Measurements from ENCODE around the gene MAX.

- no peak for TF ChIP-seq CTCF (IDR thresholded peaks at IDR 0.05)
- no peak for TF ChIP-seq POLR2A (IDR thresholded peaks at IDR 0.05)
- TF ChIP-seq POLR2AphosphoS5 (IDR thresholded peaks at IDR 0.05) = no peak
These were observed 4.4 kb upstream of the MAX start for GRCh38 chr14:65106736-65107135.
